OCI-M1 (cell line): ENCODE results near the gene BRI3BP.

Experiments
- DNase-seq: peaks from one replicate; lab custom pipeline; 2025; lab: John Stamatoyannopoulos, UW

BRI3BP gene, protein sequence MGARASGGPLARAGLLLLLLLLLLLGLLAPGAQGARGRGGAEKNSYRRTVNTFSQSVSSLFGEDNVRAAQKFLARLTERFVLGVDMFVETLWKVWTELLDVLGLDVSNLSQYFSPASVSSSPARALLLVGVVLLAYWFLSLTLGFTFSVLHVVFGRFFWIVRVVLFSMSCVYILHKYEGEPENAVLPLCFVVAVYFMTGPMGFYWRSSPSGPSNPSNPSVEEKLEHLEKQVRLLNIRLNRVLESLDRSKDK

GRCh38 chr12:124993626-124994436, at the start of gene BRI3BP:
Gene BRI3BP (plus strand): TSS chr12:124993645. CDS start chr12:124993791, 146 bp downstream.
- peak; percentile 77 for DNase-seq

GRCh38 chr12:124946447-124946793, 47.0 kb upstream of the BRI3BP start:
- no peak for DNase-seq

DNA sequence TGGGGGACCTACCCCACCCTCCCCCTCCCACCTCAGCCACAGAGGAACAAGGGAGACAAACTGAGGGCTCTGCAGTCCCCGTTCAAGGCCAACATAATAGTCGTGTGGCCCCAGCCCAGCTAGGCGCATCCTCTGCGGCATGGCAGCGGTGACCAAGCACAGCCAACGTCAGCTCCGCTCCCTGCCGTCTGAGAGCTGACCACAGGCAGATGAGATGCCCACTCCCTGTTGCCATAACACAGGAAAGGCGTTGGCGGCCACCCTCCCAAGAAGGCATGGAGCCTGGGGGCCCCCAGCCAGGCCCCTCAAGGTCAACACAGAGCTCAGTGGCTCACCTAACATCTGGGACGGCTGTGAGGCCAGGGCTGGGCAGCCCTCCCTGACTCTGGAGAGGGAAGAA, 46.4 kb upstream of the BRI3BP start:
- no peak for DNase-seq

DNA sequence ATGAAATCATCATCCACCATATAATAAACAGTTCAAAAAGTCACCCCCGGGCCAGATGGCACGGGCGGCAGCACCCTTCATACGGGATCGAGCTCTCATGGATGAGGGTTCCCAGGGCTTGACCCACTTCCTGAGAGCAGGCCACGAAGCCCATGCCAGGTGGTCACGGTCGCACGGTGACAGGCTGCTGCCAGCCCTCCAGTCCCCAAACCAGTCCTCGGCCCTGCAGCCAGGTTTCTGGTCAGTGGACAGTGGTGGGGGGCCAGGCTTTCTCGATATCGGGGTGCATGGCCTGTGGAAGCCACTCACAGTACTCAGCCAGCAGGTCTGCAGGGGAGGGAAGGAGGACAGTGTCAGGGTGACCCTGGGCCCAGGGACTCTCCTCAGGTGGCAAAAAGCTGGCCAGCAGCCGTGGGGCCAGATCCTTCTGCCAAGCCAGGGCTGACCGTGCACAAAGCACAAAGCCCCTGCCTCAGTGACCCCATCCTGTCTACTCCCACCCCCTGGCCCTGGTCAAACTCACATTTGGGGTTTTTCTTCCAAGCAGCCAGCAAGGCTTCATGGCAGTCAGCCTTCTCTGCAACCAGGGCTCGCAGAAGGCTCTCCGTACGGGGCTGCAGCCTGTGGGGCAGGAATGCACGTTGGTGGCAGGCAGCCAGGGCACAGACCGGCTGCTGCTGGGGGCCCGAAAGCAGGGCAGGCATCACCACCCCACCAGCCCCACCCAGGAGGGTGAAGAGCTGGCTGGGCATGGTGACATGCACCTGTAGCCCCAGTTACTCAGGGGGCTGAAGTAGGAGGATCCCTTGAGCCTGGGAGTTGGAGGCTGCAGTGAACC, 45.7 kb upstream of the BRI3BP start:
- DNase-seq, result no peak

DNA sequence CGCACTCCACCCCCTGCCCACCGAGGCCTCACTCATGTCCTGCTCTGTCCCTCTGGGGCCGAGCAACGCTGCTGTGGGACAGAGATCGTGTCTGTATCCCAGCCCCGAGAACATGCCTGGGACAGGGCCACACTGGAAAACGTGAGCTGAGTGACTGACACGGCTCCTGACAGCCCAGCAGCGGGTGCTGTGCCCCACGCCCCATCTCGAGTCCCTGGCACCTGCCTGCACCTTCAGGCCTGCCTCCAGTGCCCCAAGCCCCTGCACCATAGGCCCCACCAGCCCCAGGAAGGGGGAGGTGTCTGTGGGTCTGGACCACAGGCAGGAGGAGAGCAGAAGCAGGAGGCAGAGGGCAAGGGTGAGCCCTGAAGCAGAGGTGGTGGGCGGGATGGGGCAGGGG, 44.4 kb upstream of the BRI3BP start:
- no peak for DNase-seq

DNA sequence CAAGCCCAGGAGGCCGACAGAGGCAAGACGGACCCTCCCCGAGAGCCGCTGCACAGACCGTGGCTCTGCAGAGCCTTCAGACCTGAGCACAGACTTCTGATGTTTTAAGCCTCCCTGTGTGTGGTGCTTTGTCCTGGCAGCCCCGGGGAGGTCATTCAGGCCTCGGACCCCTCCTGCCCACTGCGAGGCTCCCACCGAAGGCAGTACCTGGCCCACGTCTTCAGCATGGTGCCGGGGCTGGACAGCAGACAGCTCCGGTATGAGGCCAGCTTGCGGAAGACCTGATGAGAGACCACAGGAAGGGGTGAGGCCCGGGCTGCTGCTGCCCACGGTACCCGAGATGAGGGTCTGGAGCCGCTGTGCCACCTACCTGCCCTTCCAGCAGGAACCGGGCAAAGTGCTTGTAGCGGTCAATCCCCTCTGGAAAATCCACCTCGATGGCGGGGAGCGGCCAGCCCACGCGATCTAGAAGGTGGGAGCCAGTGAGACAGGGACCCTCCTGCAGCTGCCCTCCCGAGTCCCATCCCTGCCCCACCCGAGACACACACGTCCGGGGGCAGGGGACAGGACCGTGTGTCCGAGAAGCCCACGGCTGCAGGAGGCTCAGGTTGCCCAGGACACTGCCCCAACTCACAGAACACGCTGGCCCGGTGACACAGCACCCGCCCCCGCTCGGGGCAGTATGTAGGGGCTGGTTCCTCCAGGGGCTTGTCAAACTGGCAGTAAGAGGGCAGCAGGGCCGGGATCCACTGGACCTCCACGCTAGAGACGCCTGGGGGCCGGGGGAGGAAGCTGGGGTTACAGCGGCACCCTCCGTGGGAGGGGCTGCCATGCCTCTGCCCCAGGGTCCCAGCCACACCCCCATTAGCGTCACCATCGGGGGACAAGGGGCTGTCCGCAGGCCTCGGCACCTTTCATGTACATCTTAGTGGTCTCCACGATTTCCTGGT, 43.4 kb upstream of the BRI3BP start:
- no peak for DNase-seq

DNA sequence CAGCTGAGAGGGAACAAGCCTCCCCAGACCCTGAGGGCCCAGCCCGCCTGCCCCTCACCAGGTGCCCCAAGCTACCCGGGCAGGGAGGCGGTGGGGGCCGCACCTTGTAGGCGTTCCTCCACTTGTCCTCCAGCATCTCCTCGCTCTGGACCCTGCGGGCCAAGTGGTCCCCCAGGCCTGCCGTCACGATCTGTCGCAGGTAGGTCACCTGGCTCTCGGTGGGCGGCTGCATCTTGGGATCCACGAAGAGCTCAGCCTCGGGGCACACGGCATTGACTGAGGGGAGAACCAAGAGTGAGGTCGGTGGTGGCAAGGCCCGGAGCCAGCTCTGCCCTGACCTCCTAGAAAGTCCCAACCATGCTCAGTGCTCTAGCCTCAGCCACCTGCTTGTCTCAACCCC, 41.1 kb upstream of the BRI3BP start:
- DNase-seq, result no peak

GRCh38 chr12:124952801-124953200, 40.6 kb upstream of the BRI3BP start:
- no peak for DNase-seq

GRCh38 chr12:124953689-124954405, 39.6 kb upstream of the BRI3BP start:
- no peak for DNase-seq

DNA sequence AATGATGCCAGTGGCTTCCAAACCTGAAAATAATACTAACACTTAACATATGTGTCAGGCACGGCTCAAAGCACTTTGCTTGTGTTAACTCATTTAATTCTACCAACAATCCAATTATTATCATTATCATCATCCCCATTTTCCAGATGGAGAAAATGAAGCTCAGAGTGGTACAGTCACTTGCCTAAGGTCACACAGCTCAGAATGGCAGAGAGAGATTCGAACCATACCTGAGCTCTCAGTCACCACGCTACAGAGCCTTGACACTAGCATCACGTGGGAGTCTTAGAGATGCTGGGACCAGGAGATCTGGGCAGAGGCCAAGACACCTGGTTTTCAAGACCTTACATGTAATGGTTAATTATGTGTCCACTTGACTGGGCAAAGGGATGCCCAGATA, 38.7 kb upstream of the BRI3BP start:
- DNase-seq, result no peak

GRCh38 chr12:124956571-124956970, 36.9 kb upstream of the BRI3BP start:
- DNase-seq, result no peak

DNA sequence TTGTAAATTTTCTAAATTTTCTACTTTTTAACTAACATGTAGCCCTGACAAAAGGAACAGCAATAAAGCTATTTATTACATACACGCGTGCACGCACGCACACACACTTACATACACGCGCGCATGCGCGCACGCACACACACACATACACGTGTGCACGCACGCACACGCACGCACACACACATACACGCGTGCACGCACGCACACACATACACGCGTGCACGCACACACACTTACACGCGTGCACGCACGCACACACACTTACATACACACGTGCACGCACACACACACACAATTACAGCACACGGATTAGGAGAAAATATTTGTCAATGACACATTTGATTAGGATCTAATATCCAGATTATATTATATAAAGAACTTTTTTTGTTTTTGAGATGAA, 32.4 kb upstream of the BRI3BP start:
- no peak for DNase-seq

DNA sequence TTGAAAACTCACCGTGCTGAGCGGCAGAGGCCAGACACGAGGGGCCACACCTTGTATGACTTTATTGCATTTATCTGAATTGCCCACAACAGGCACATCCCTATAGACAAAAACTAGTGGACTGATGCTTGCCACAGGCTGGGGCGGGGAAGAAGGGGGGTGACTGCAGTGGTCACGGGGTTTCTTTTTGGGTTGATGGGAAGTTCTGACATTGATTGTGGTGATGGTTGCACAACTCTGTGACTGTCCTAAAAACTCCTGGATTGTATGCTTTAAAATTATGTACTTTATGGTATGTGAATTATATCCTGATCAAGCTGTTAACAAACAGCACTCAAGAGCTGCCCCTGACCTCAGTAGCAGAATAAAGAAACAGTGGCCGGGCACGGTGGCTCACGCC, 30.2 kb upstream of the BRI3BP start:
- DNase-seq, result no peak

DNA sequence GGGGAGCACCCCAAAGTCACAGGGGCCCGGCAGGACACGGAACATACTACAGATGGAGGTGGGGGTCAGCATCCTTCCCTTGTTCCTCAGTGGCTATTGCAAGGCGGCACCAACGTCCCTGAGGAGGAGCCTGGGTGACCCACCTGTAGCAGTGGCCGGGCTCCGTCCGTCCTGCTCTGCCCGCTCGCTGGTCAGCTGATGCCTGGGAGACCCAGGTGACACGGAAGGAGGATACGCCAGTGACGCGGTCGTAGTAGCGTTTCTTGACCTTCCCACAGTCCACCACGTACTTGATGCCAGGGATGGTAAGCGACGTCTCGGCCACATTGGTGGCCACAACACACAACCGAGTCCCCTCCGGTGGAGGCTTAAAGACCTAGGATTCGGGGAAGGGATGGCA, 29.2 kb upstream of the BRI3BP start:
- DNase-seq, result no peak

GRCh38 chr12:124964836-124965462, 28.5 kb upstream of the BRI3BP start:
- DNase-seq, result no peak

DNA sequence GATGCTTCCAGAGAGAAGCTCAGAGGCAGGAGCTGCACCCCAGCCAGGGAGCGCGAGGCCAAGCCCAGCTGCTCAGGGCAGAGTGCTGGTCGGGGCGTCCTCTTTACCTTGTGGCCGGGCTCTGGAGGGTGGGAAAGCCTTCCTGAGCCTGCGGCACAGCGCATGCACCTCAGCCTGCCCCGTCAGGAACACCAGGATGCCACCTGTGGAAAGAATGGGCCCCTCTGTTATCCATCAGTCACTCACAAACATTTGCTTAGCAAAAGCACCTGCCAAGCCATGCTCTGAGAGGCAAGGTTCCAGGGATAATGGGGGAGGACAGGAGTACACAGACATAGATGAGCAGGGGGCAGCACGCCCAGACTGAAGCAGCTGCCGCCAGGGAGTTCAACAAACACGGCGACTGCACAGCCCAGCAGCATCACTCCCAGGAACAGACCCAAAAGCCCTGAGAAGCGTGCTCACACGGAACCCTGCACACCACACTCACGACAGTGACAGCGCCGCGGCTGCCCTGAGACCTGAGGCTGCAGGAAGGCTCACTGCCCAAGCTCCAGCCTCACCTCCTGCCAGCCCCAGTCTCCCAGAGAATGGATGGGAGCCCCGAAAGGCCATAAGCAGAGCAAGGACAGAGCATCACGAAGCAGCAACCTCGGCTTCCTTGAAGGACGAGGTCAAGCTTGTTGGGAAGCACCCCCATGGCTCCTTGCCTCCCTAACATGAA, 26.3 kb upstream of the BRI3BP start:
- no peak for DNase-seq

DNA sequence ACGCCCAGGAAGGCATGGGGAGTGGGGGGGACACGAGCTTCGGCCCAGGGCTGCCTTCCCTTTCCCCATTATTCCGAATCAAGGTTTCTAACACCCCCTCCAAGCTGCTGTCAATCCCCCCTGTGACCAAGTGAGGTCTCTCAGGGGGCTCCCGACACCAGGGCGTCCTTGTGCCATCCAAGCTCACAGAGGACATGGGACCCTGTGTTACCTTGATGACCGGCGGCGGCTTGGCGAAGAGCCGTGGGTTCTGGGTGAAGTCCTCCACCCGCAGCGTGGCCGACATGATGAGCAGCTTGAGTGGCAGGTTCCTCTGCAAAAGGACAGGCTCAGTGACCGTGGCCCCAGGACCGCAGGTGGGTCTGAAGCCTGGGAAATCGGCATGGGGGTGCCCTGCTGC, 24.8 kb upstream of the BRI3BP start:
- no peak for DNase-seq

GRCh38 chr12:124970647-124971402, 22.6 kb upstream of the BRI3BP start:
- no peak for DNase-seq

- no peak for DNase-seq
These were observed 21.8 kb upstream of the BRI3BP start for GRCh38 chr12:124971603-124972002.
